HG02852 (cell line): ENCODE data around the gene ABTB2.

ENCODE experiments used
- ATAC-seq: cut with Tn5 transposase; IDR thresholded peaks from one replicate; pipeline ENCODE4 v1.9.1; 2021; ENCODE audit warnings: mild to moderate bottlenecking, moderate library complexity; ENCODE audit not compliant: unreplicated experiment

The ABTB2 gene

GRCh38 chr11:34317666-34318065 is 40.1 kb downstream of the ABTB2 start:
- ATAC-seq: no peak

- no peak for ATAC-seq
These were observed 40.8 kb downstream of the ABTB2 start for GRCh38 chr11:34317036-34317360.

GRCh38 chr11:34316347-34317035 is 41.3 kb downstream of the ABTB2 start:
- ATAC-seq: no peak

- ATAC-seq: no peak
These were observed 42.4 kb downstream of the ABTB2 start for GRCh38 chr11:34315394-34315793.

GRCh38 chr11:34314936-34315335 is 42.9 kb downstream of the ABTB2 start:
- no peak for ATAC-seq

GRCh38 chr11:34314176-34314575 is 43.6 kb downstream of the ABTB2 start:
- ATAC-seq: no peak

- no peak for ATAC-seq
These were observed 44.7 kb downstream of the ABTB2 start for GRCh38 chr11:34313099-34313517.

GRCh38 chr11:34311126-34311525 is 46.7 kb downstream of the ABTB2 start:
- no peak for ATAC-seq

- ATAC-seq: no peak
These were observed 47.8 kb downstream of the ABTB2 start for GRCh38 chr11:34309965-34310364.

- no peak for ATAC-seq
These were observed 48.8 kb downstream of the ABTB2 start for GRCh38 chr11:34308913-34309585.

- no peak for ATAC-seq
These were observed 49.5 kb downstream of the ABTB2 start for GRCh38 chr11:34308049-34308912.

- no peak for ATAC-seq
These were observed 52.0 kb downstream of the ABTB2 start for GRCh38 chr11:34305780-34306179.

GRCh38 chr11:34305193-34305592 is 52.6 kb downstream of the ABTB2 start:
- ATAC-seq: no peak

- no peak for ATAC-seq
These were observed 54.7 kb downstream of the ABTB2 start for GRCh38 chr11:34303028-34303570.

GRCh38 chr11:34302046-34302921 is 55.5 kb downstream of the ABTB2 start:
- peak; percentile 85 for ATAC-seq

GRCh38 chr11:34300926-34301295 is 56.9 kb downstream of the ABTB2 start:
- ATAC-seq: no peak

- no peak for ATAC-seq
These were observed 57.5 kb downstream of the ABTB2 start for GRCh38 chr11:34300026-34300925.

GRCh38 chr11:34299284-34299972 is 58.4 kb downstream of the ABTB2 start:
- ATAC-seq: no peak

GRCh38 chr11:34298871-34299270 is 58.9 kb downstream of the ABTB2 start:
- no peak for ATAC-seq
